Gastrocnemius medialis (tissue), 4 donors: ENCODE data around the gene LARP4.

Source experiments
- CTCF ChIP-seq, 5 experiments: fragments of 450-650 bp in 3 of 5; fragments of 200-600 bp in 2 of 5; sonication (generic) in 2 of 5; IDR thresholded peaks in 4 of 5; conservative IDR thresholded peaks in 1 of 5; 1 replicate in 4 of 5; 2 replicates in 1 of 5; pipeline ENCODE4 v1.5.1; 2016 to 2019; ENCODE audit warnings: antibody characterized with exemption in 5 of 5, mild to moderate bottlenecking in 3 of 5, moderate library complexity in 3 of 5
- POLR2A ChIP-seq, 2 donors: fragments of 450-650 bp; IDR thresholded peaks; one replicate each; pipeline ENCODE4 v1.6.1; 2017; ENCODE audit warnings: antibody characterized with exemption in 2 of 2, mild to moderate bottlenecking in 2 of 2, moderate library complexity in 2 of 2

- TF ChIP-seq CTCF (IDR thresholded peaks at IDR 0.05 in 4 of 5, conservative IDR thresholded peaks at IDR 0.05 in 1 of 5) (peak; percentile 85 to 98 (median 96)), POLR2A (IDR thresholded peaks at IDR 0.05) (peak; percentile 49 to 79)
Observed at GRCh38 chr12:50504798-50505674, 104.4 kb downstream of the LARP4 start, which contains the start of gene DIP2B.
